ENCODE results near the gene ELAC1.
"Not testable (repeated sequence)": the region's sequence is repeated elsewhere in the genome, so short reads cannot be mapped to it uniquely, and the experiment has no call there.

ELAC1 gene

DNA sequence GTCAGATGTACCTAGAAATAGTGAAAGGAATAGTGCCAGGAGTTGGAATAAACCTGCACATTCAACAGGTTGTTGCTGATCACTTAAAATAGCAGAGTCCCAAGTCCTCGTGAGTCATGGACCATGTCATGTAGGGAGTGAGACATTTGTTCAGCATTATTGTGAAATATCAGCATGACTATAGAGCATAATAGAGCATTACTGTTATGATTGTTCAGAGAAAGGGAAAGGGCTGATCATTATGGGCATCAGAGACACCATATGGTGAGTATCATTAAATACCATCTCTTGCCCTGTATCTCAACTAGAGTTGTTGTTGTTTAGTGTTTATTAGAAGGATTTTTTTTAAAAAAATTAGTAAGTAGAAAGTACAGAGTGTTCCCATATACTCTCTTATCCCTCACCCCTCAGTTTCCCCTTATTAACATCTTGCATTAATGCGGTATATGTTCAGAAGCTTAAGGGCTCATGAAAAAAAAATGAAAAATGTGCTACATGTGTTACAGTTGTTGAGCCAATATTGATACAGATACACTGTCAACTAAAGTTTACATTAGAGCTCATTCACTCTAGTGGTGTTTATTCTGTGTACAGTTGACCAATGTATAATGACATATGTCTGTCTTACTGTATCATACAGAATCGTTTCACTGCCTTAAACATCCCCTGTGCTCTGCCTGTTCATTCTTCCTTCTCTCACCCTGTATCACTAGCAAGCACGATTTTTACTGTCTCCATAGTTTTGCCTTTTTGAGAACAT is 5.7 kb downstream of the ELAC1 start:
- no peak overlapping the region for H3K4me3 ChIP-seq (ENCODE audit: low read depth in 1 of 2, low read length in 2 of 2)
- H3K9ac ChIP-seq (ENCODE audit: low read length): no peak overlapping the region
- H3K4me1 ChIP-seq (ENCODE audit: insufficient read depth, low read length): peaks cover 17% of the 10 kb centered on the region
- peaks cover 20% of the 10 kb centered on the region for H3K36me3 ChIP-seq (ENCODE audit: insufficient read depth, low read length)
- H3K9me3 ChIP-seq (ENCODE audit: low read length): no peaks in the 10 kb centered on the region
- H3K27ac ChIP-seq (ENCODE audit: low read depth, low read length): no peak overlapping the region
- H3K27me3 ChIP-seq (ENCODE audit: control insufficient read depth in 1 of 2, insufficient read depth in 2 of 2, low read length in 2 of 2): no peaks in the 10 kb centered on the region

DNA sequence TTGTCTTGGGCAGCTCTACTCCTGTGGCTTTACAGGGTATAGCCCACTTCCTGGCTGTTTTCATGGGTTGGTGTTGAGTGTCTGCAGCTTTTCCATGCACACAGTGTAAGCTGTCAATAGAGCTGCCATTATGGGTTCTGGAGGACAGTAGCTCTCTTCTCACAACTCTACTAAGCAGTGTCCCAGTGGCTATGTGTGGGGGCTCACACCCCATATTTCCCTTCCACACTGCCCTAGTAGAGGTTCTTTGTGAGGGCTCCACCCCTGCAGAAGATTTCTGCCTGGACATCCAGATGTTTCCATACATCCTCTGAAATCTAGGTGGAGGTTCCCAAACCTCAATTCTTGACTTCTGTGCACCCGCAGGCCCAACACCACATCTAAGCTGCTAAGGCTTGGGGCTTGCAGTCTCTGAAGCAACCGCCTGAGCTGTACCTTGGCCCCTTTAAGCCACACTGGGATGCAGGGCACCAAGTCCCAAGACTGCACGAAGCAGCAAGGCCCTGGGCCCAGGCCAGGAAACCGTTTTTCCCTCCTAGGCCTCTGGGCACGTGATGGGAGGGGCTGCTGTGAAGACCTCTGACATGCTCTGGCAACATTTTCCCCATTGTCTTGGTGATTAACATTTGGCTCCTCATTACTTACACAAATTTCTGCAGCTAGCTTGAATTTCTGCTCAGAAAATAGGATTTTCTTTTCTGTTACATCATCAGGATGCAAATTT is 9.4 kb downstream of the ELAC1 start:
- H3K36me3 ChIP-seq (ENCODE audit: insufficient read depth, low read length): peaks cover 20% of the 10 kb centered on the region
- H3K27me3 ChIP-seq (ENCODE audit: control insufficient read depth in 1 of 2, insufficient read depth in 2 of 2, low read length in 2 of 2): no peaks in the 10 kb centered on the region
- H3K4me3 ChIP-seq (ENCODE audit: low read depth in 1 of 2, low read length in 2 of 2): no peak overlapping the region
- no peaks in the 10 kb centered on the region for H3K9me3 ChIP-seq (ENCODE audit: low read length)
- no peak overlapping the region for H3K9ac ChIP-seq (ENCODE audit: low read length)
- H3K27ac ChIP-seq (ENCODE audit: low read depth, low read length): no peak overlapping the region
- peaks cover 1% of the 10 kb centered on the region for H3K4me1 ChIP-seq (ENCODE audit: insufficient read depth, low read length)

DNA sequence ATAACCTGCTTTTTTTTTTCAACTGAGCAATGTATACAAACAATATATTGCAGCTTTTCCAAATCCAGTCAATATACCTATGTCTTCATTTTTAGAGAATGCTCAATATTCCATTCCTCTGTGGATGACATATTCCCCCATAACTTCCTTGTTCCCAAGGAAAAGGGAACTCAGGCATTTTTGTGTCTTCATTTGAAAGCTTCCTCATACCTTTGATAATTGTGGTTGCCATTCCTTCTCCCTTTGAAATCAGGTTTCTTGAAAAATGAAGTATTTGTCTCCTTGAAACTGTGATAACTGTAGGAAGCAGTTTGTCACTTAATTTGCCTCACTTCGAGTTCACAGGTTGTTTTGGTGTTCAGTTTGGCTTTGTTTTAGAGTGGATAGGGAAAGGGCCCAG is 13.5 kb downstream of the ELAC1 start:
- Histone ChIP-seq H3K27me3 (ENCODE audit: control insufficient read depth in 1 of 2, insufficient read depth in 2 of 2, low read length in 2 of 2) (no peaks in the 10 kb centered on the region), H3K4me3 (ENCODE audit: low read depth in 1 of 2, low read length in 2 of 2) (no peak overlapping the region), H3K27ac (ENCODE audit: low read depth, low read length) (no peak overlapping the region), H3K4me1 (ENCODE audit: insufficient read depth, low read length) (peaks cover 7% of the 10 kb centered on the region), H3K9ac (ENCODE audit: low read length) (no peak overlapping the region), H3K36me3 (ENCODE audit: insufficient read depth, low read length) (peaks cover 10% of the 10 kb centered on the region), H3K9me3 (ENCODE audit: low read length) (no peaks in the 10 kb centered on the region)

DNA sequence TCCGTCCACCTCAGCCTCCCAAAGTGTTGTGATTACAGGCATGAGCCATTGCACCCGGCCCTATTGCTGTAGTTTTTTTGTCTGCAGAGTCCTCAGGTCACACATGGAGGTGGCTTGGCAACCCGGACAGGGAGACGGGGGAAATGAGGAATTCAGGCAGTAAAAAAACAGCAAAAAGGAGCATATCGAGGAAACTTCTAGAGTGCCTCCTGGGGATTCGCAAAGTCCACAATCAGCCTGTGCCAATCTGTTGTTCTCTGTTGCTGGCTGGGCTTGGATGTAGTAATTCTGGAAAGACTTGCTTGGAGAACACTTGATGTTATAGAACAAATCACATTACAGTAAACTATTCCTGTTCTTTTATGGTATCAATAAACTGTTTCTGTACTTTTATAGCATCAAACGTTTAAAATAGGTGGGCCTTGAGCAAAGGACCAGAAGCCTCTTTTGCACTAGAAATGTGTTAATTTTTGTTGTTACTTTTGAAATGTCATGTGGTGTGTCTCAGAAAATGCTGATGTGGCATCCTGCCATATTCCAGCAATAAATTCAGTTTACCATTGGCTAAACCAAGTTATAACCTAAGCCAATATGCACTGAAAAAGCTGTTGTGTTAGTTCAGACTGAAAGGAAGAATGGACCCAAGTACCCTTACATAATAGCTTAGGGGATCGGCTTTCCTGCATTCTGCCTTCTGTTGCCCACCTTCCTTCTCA is 14.4 kb downstream of the ELAC1 start:
- H3K36me3 ChIP-seq (ENCODE audit: insufficient read depth, low read length): peaks cover 3% of the 10 kb centered on the region
- H3K27ac ChIP-seq (ENCODE audit: low read depth, low read length): no peak overlapping the region
- H3K4me3 ChIP-seq (ENCODE audit: low read depth in 1 of 2, low read length in 2 of 2): no peak overlapping the region
- H3K4me1 ChIP-seq (ENCODE audit: insufficient read depth, low read length): peaks cover 7% of the 10 kb centered on the region
- H3K27me3 ChIP-seq (ENCODE audit: control insufficient read depth in 1 of 2, insufficient read depth in 2 of 2, low read length in 2 of 2): no peaks in the 10 kb centered on the region
- H3K9ac ChIP-seq (ENCODE audit: low read length): no peak overlapping the region
- no peaks in the 10 kb centered on the region for H3K9me3 ChIP-seq (ENCODE audit: low read length)

DNA sequence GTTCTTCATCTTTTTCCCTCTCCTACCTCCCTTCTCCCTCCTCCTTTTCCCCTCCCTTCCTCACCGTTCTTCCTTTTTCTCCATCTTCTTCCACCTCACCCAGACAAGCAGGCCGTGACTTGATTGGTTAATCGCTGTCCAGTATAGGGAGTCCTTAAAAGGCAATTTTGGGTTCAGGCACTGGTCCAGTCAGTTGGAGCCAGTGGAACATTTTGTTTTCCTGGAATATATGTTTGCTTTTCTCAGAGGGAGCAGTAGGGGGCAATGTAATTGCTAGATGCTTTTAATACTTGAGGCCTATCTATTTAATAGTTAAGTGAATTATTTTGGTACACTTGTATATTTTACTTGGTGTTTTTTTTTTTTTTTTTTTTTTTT is 15.0 kb downstream of the ELAC1 start:
- Histone ChIP-seq H3K27me3 (ENCODE audit: control insufficient read depth in 1 of 2, insufficient read depth in 2 of 2, low read length in 2 of 2) (no peaks in the 10 kb centered on the region), H3K4me3 (ENCODE audit: low read depth in 1 of 2, low read length in 2 of 2) (no peak overlapping the region), H3K36me3 (ENCODE audit: insufficient read depth, low read length) (peaks cover 3% of the 10 kb centered on the region), H3K9me3 (ENCODE audit: low read length) (no peaks in the 10 kb centered on the region), H3K27ac (ENCODE audit: low read depth, low read length) (no peak overlapping the region), H3K4me1 (ENCODE audit: insufficient read depth, low read length) (peaks cover 7% of the 10 kb centered on the region), H3K9ac (ENCODE audit: low read length) (no peak overlapping the region)

DNA sequence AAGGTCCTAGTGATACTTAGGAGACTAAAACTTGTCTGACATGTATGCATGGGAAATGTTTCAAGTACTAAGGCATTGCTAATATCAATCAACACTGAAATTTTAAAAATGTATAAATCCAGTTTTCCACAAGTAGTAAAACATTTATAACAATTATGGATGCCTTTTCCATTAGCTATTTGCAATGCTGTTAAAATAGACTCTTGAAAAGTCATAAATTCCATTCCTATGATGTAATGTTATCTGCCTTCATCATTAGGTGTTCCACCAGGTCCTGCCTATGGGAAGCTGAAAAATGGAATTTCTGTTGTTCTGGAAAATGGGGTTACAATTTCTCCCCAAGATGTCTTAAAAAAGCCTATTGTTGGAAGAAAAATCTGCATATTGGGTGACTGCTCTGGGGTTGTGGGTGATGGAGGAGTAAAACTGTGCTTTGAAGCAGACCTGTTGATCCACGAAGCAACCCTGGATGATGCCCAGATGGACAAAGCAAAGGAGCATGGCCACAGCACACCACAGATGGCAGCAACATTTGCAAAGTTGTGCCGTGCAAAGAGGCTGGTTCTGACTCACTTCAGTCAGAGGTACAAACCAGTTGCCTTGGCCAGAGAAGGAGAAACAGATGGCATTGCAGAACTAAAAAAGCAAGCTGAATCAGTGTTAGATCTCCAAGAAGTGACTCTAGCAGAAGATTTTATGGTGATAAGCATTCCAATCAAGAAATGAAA is 18.7 kb downstream of the ELAC1 start:
- Histone ChIP-seq H3K4me1 (ENCODE audit: insufficient read depth, low read length) (peaks cover 7% of the 10 kb centered on the region), H3K4me3 (ENCODE audit: low read depth in 1 of 2, low read length in 2 of 2) (no peak overlapping the region), H3K27ac (ENCODE audit: low read depth, low read length) (no peak overlapping the region), H3K9ac (ENCODE audit: low read length) (no peak overlapping the region), H3K9me3 (ENCODE audit: low read length) (no peaks in the 10 kb centered on the region), H3K27me3 (ENCODE audit: control insufficient read depth in 1 of 2, insufficient read depth in 2 of 2, low read length in 2 of 2) (no peaks in the 10 kb centered on the region), H3K36me3 (ENCODE audit: insufficient read depth, low read length) (peaks cover 3% of the 10 kb centered on the region)

DNA sequence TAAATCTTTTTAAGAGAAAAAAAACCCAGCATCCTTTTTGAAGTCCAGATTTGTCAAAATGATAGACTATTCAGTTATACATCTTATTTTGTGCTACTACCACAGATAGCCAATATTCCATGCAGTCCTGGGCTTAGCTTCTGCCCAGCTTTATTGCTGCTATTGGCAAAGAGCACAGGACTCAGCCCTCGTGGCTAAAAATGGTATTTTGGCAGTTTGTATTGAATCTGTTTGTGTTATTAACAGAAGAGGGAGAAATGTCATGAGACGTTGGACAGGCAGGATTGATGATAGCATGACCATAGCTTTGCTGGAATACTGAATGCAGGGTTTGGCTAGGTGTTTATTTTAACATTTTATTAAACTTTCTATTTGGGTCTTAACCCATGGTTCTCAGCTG is 19.4 kb downstream of the ELAC1 start:
- Histone ChIP-seq H3K36me3 (ENCODE audit: insufficient read depth, low read length) (peaks cover 3% of the 10 kb centered on the region), H3K4me3 (ENCODE audit: low read depth in 1 of 2, low read length in 2 of 2) (no peak overlapping the region), H3K27ac (ENCODE audit: low read depth, low read length) (no peak overlapping the region), H3K4me1 (ENCODE audit: insufficient read depth, low read length) (peaks cover 6% of the 10 kb centered on the region), H3K9ac (ENCODE audit: low read length) (no peak overlapping the region), H3K9me3 (ENCODE audit: low read length) (no peaks in the 10 kb centered on the region), H3K27me3 (ENCODE audit: control insufficient read depth in 1 of 2, insufficient read depth in 2 of 2, low read length in 2 of 2) (no peaks in the 10 kb centered on the region)

DNA sequence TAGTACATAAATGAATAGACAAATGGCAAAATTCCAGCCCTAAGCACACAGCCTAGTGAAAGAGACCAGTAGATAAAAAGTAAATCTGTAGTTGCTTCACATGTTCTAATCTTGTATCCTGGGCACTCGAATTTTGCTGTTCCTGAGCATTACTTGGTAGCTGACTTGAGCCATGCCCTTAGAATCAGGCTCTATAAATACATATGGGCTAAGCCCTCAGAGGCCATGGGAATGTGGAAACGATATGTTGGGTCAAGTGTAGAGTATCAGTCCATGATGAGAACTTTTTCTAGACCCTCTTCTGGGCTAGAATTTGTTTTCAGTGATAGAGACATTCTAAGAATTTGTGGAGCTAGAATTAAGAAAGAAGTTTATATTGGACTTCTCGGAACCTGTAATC is 21.9 kb downstream of the ELAC1 start:
- Histone ChIP-seq H3K9me3 (ENCODE audit: low read length) (no peaks in the 10 kb centered on the region), H3K9ac (ENCODE audit: low read length) (no peak overlapping the region), H3K4me3 (ENCODE audit: low read depth in 1 of 2, low read length in 2 of 2) (no peak overlapping the region), H3K36me3 (ENCODE audit: insufficient read depth, low read length) (peaks cover 6% of the 10 kb centered on the region), H3K27me3 (ENCODE audit: control insufficient read depth in 1 of 2, insufficient read depth in 2 of 2, low read length in 2 of 2) (no peaks in the 10 kb centered on the region), H3K27ac (ENCODE audit: low read depth, low read length) (no peak overlapping the region), H3K4me1 (ENCODE audit: insufficient read depth, low read length) (no peaks in the 10 kb centered on the region)

DNA sequence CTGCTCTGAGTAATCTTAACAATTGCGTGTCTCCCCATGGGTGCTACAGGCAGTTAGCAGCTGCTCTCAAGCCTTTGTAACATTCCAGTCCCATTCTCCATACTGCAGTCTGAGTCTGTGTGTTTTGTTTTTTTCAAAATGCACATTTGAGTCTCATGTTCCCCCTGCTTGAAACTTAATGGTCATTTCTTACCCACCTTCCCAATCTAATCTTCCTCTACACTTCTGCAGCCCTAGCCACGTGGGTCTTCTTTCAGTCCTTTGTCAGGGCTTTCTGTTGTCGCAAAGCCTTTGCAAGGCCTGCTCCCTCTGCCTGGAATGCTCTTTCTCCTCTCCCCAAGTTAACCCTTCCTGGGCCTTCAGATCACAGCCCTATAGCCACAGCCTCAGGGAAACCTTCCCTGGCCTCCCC is 24.5 kb downstream of the ELAC1 start:
- Histone ChIP-seq H3K9ac (ENCODE audit: low read length) (no peak overlapping the region), H3K36me3 (ENCODE audit: insufficient read depth, low read length) (peaks cover 6% of the 10 kb centered on the region), H3K9me3 (ENCODE audit: low read length) (no peaks in the 10 kb centered on the region), H3K4me3 (ENCODE audit: low read depth in 1 of 2, low read length in 2 of 2) (no peak overlapping the region), H3K27ac (ENCODE audit: low read depth, low read length) (no peak overlapping the region), H3K27me3 (ENCODE audit: control insufficient read depth in 1 of 2, insufficient read depth in 2 of 2, low read length in 2 of 2) (no peaks in the 10 kb centered on the region), H3K4me1 (ENCODE audit: insufficient read depth, low read length) (no peaks in the 10 kb centered on the region)

DNA sequence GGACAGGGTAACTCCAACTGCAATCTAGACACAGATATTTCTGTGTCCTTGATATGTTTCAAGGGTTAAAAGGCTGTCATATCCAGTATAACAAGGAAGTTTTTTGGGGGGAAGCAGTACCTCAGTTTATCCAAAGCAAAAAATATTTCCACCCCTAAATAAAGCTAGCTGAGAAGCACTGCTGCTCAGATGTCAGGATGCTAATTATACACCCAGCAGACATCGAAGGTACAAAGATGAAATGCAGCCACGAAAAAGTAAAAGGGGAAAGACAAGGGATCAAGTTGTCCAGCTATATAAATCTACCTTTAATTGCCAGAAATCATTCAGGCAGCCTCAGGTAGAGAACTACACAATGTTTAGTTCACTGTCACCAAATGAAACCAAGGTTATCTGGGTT is 26.2 kb downstream of the ELAC1 start:
- no peak overlapping the region for H3K9ac ChIP-seq (ENCODE audit: low read length)
- H3K4me1 ChIP-seq (ENCODE audit: insufficient read depth, low read length): no peaks in the 10 kb centered on the region
- H3K36me3 ChIP-seq (ENCODE audit: insufficient read depth, low read length): peaks cover 6% of the 10 kb centered on the region
- H3K4me3 ChIP-seq (ENCODE audit: low read depth in 1 of 2, low read length in 2 of 2): no peak overlapping the region
- no peaks in the 10 kb centered on the region for H3K9me3 ChIP-seq (ENCODE audit: low read length)
- no peaks in the 10 kb centered on the region for H3K27me3 ChIP-seq (ENCODE audit: control insufficient read depth in 1 of 2, insufficient read depth in 2 of 2, low read length in 2 of 2)
- no peak overlapping the region for H3K27ac ChIP-seq (ENCODE audit: low read depth, low read length)

DNA sequence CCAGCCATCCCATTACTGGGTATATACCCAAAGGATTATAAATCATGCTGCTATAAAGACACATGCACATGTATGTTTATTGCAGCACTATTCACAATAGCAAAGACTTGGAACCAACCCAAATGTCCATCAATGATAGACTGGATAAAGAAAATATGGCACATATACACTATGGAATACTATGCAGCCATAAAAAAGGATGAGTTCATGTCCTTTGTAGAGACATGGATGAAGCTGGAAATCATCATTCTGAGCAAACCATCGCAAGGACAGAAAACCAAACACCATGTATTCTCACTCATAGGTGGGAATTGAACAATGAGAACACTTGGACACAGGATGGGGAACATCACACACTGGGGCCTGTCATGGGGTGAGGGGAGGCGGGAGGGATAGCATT is 35.3 kb downstream of the ELAC1 start:
- H3K36me3 ChIP-seq (ENCODE audit: insufficient read depth, low read length); H3K27ac ChIP-seq (ENCODE audit: low read depth, low read length); H3K27me3 ChIP-seq (ENCODE audit: control insufficient read depth in 1 of 2, insufficient read depth in 2 of 2, low read length in 2 of 2); H3K4me1 ChIP-seq (ENCODE audit: insufficient read depth, low read length); H3K9ac ChIP-seq (ENCODE audit: low read length); H3K9me3 ChIP-seq (ENCODE audit: low read length); H3K4me3 ChIP-seq (ENCODE audit: low read depth in 1 of 2, low read length in 2 of 2): not testable (repeated sequence)

All from muscle layer of colon (tissue), 2 donors.